GM15510 (cell line): ENCODE data around the gene DUSP6.

Experiments used
- POLR2A ChIP-seq: IDR thresholded peaks from 3 replicates; pipeline ENCODE4 v1.6.1; 2011; ENCODE audit warnings: borderline replicate concordance; ENCODE audit not compliant: insufficient read length; ENCODE audit errors: extremely low read depth

DUSP6 gene

DNA sequence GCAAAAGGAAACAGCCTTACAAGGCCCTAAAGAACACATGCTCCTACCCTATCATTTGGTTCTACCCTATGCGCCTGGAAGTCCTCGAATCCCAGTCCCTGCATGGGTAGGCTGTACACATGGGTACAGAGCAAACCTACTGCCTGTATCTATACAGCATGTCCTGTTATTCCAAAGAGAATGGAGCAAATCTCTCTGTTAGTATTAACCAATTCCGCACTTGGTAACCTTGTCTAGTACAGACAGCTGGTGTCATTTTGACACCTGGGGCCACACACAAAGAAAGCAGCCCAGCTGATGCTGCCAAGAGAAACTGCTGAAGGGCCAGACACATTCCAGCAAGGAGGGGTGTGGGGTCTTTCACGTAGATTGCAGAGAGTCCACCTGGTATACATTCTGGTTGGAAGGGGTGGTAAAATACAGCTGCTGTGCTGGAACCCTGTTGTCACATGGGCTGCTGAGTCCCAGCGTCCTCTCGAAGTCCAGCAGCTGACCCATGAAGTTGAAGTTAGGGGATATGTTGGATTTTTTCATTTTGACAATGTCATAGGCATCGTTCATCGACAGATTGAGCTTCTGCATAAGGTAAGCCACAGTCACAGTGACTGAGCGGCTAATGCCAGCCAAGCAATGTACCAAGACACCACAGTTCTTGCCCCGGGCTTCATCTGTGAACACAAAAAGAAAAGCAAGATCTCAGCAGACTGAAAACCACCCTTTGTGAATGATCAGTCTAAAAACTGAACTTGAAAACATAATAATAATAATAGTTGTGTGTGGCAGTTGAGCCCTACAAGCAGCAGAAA lies 3.2 kb downstream of the DUSP6 start:
- TF ChIP-seq POLR2A: no peak

DNA sequence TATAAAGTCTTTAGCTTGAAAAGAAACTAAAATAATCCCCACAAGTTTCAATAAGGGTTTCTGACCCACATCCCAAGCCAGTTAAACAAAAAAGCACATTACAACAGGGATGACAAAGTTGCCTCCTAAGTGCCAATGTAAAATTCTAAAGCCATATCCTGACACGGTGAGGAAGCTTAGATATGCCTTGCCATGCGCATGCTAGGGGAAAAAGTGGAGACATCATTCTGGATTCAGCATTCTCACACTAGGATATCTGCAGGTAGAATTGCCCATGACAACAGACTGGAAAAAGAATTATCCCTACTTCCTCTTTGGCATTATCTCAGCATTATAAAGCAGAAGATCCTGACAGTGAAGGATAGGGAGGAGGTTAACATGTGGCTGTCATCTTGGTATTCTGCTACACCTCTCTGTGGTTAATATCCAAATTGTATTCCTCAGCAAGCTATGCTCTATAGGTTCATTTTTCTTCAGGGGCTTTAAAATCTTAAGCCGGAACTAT lies 4.9 kb downstream of the DUSP6 start:
- no peak for TF ChIP-seq POLR2A

DNA sequence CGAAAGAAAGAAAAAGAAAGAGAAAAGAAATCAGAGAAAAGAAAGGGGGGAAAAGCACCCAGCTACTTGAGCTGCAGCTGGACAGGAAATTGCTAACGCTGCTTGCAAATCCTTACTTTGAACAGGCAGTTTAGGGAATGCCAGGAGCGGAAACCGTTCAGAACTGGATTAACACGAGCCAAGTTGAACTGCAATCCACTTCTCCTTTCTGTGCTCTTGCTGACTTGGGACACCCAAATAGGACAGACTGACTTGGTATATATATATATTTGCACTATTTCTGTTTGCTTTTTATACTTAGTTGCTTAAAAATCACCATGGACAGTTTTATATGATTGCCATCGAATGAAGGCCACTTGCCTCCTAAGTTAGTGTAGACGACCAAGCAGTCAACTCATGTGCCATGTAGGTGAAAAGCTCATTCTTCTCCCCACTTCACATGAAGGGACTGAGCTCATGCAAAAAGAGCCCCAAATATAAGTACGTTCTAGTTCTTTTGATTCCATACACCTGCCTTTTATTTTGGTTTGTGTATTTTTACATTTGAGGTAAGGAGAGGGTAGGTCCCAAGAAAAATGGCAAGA lies 5.5 kb downstream of the DUSP6 start:
- TF ChIP-seq POLR2A: no peak

DNA sequence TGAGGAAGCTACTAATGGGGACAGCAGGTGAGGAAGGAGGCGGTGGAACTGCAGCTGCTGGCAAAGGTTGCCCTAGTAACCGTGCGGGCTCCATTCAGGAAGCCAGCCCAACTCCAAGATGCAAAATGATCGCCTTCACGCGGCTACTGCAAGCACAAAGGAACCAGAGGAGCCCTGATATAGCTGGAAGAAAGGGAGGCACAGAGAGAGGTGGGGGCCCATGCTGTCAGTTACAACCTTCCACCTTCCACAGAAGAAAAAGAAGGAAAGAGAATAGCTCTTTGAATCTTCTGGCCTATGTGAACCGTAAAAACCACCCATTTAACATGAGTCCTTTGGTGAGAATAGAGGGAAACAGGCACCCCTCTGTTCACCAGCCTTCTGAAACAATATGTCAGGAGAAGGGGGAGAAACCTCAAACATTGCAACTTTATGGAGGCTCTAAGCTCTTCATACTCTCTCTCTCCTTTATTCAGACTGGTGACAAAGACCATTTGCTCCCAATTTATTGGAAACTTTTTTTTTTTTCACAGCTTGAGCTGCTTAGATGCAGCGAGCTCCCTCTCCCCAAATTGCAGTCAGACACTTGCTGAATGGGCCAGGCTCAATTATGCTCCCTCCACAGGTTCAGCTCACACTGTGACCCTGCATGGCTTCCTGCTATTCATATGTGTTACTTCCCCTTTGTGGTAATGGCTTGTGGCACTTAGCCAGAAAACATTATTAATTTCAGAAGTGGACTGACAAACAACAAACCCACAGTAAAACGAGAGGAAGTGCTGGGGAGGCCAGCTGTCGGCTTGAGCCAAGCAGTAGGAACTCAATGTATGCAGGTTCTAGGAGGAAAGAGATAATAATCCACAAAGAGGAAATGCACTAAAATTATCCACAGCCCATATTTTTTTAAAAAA lies 6.2 kb downstream of the DUSP6 start:
- TF ChIP-seq POLR2A: no peak

DNA sequence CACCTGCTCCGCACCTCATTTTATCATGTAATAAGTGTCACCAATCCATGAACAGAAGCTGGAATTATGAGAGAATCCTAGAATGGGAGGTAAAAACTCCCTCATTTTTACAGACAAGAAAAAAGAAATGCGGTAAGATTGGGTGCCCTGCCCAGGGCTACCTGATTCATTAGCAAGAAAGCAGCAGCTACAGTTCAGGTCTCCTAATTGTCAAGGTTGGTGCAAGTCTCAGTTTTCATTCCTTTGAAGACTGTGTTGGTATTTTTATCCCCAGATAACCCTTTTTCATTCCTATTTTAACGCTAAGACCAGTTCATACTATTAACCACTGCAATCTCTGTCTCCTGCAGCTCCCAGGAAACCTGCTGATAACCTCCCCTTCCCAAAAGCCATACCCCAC lies 6.9 kb downstream of the DUSP6 start:
- TF ChIP-seq POLR2A: no peak

DNA sequence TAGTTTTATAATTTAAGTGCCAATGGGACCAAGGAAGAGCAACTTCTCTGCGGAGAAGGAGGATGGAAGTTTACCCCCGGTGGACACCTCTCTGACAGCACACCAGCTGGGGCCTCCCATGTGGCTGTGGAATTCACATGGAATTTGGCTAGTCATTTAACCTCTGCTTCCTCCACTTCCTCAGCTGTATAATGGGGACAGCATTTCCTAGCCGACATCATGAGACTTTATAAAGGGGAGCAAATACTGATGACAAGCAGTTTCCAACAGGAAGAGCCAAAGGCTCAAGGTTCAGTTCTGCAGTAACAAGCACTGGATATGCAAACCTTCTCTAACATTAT lies 7.5 kb downstream of the DUSP6 start:
- no peak for TF ChIP-seq POLR2A

DNA sequence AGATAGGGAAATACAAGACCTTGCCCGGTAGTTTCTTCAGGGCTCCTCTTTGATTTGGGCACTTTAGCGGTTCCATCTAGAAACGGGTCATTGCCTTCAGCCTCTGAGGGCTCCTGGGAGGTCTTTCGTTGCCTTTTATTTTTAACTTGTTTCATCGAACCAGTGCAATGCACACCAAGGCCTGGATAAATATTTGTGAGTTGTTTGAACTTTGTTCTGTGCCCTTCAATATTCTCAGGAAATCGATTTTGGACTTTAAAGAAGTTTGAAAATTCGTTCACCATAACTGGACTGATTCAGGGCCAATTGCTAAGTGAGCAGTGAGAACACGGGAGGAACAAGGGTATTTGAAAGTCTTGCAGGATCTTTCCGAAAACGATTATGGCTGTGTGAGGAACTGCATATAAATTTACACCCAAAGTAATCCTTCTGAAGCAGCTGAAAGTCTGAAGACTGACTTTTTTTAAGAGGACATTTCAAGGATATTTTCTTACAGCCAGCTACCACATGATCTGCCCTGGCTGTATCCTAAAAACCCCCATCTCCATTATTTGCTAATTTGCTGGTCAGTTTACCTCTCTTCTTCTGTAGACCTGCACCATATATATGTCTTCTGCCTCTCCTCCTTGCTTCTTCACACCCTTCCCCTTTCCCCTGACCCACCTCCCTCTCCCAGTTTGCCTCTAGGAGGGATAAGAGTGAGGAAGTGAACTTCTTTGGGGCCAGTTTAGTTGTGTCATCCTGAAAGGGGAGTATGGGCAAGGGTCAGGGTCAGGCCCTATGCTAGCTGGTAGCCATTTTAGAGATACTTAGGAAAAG lies 8.0 kb downstream of the DUSP6 start:
- no peak for TF ChIP-seq POLR2A

DNA sequence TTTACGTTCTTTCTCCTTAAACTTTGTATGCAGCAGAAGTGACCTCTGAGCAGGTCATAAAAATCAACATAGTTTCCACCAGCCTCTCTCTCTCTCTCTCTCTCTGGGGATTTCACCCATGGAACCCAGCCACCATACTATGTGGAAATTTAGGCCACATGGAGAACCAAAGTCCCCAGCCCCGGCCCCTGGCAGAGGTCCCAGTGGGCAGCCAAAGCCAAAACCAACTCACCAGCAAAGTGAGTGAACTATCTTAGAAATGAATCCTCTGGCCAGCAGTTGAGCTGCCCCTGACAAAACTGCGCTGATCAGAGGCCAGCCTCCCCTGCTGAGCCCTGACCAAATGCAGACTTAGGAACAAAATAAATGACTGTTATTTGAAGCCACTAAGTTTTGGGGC lies 9.2 kb downstream of the DUSP6 start:
- TF ChIP-seq POLR2A: no peak

DNA sequence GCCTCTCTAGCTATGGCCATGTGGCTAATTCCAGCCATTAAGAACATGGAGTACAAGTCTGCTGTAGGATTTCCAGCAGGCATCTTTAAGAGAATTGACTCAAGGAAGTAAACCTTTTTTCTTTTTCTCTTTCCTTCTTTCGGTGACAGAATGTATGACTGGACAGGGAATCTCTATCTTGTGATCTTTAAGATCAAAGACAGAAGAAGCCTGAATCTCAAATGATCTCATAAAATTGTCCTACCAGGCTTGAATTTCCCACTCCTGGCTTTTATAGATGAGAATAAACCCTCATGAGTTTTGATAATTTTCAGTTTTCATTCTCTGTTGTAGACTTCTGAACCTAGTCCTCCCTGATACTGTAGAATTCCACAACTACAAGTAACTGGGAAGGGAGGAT lies 11.4 kb downstream of the DUSP6 start:
- no peak for TF ChIP-seq POLR2A

DNA sequence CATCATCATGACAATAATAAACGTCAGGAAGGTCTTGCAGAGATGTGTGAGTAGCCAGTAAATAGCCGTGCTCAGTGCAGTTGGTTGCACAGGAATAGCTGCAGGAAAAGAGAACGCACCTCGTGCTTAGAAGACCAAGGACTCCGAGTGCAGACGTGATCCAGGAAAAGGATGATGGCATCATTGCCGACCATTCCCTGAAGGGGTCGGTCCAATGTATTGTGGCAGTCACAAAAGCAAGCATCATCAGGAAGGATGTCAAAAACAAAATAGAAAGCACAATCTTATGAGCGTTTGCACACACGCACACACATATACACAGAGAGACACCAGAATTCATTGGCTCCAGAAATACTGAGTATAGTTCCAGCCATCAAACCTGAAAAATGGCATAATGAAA lies 12.8 kb downstream of the DUSP6 start:
- no peak for TF ChIP-seq POLR2A

DNA sequence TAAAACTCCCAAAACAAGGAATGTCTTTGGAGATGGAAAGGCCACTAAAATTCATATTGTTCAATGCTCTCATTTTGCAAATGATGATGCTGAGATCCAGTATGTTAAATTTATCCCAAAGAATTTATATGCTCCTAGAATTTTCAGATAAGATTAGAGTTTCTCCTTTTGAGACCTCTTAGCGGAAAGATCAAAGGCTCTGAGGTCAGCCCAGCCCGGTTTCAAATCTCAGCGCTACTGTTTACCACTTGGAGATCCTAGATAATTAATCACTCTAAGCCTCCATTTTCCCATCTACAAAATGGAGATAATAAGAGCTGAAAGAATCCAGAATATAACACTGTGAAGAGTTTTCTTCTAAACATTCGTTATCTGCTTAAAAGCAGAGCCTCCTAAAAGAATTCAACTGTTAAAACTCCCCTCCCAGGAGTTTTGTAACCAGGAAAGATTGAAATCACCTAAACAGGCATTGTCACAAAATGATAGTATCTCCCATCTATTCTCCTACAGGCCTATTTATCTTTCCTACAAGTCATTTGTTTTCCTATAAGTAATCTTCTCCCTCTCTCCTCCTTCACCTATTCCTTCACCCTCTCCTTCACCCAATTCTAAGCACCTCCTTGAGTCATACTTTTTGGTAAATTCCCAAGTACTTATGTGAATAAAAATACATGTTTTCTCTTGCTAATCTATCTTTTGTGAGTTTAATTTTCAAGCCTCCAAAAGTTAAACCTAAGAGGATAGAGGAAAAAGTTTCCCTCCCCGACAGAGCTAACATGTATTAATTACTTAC lies 16.7 kb downstream of the DUSP6 start:
- no peak for TF ChIP-seq POLR2A

DNA sequence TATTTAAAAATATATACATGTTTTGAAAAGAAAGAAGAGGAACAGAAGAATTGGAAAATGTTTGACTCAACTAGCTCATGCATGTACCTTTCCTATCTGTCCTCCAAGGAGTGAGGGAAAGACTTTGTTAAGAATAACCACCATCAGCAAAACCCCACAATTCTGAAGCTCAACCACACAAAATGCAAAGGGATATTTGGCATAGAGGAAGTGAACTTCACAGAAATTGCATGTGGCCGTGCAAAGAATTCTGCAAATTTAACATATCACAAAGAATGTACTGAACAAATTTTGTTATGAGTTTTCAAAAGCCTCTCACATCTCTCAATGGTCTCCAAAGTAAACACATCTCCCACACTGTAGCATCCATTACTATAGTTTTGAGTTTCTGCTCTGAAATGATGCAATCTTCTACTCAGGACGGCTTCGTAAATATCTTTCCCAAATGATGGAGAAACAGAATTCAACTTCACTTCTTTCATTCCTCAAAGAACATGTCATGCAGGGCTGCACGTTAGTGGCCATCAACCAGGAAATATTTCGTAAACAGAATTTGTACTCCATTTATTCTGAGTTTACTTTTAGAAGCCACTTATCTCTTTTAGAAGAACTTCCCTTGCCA lies 17.6 kb downstream of the DUSP6 start:
- TF ChIP-seq POLR2A: no peak

DNA sequence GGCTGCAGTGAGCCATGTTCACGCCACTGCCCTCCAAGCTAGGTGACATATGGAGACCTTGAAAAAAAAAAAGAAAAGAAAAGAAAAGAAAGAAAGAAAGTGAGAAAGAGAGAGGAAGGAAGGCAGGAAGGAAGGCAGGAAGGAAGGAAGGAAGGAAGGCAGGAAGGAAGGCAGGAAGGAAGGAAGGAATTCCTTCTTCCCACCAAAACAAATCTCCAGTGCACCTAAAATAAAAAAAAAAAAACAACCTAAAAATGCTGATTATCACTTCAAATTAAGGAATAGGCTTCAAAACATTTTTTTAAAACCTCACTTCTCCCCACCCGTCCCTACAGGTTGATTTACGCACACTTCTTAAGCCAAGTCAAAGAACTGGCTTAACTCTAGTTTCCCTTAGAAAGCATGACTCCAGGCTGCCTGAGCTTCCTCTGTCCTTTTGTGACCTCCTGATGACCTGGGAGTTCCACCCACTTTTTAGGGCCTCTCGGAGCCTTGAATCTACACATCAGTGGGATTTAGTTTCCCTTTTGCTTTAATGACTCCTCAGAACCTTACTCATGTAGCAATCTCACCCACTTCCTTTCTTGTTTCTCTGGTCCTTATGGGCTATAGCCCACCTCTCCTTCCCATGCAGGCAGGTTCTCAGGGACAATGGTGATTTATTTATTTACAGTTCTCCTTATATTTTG lies 18.6 kb downstream of the DUSP6 start:
- no peak for TF ChIP-seq POLR2A
